Activated CD8-positive, alpha-beta memory T cell treated with anti-CD3 and anti-CD28 coated beads, Interleukin-2, amount 50 U/mL, for 24 hours (primary cell): ENCODE measurements around the gene SLCO1B3.

Source experiments
- DNase-seq: peaks from one replicate; pipeline ENCODE4 v3.0.0-alpha.2; 2020; ENCODE audit errors: extremely low read depth

SLCO1B3 gene

DNA sequence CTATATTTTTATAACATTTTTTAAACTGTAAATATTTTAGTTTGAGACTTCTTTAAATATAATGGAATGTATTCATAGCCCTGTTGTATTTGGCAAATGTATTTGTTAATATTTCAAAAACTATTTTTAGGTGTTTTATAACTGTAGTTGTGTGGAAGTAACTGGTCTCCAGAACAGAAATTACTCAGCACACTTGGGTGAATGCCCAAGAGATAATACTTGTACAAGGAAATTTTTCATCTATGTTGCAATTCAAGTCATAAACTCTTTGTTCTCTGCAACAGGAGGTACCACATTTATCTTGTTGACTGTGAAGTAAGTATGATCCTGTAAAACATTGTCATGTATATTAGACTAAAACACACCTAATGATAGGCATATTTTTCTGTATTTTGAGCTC, 72.8 kb downstream of the SLCO1B3 start:
- no peak for DNase-seq

DNA sequence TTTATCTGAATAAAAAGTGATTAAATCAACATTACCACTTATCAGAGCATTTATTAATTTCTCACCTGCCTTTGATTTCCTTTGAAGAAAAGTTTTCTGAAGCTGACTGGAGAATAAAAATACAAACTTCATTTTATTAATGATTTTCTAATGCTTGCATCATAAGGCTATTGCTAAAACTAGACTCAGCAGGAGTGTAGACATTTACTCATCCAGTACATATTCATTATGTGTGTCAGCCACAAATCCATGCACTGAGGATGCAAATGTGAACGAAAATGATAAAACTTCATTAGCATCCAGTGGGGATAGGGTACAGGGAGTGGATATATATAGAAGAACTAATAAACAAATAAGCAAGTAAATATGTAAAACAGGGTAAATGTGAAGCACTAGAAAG, 74.6 kb downstream of the SLCO1B3 start:
- DNase-seq: no peak

DNA sequence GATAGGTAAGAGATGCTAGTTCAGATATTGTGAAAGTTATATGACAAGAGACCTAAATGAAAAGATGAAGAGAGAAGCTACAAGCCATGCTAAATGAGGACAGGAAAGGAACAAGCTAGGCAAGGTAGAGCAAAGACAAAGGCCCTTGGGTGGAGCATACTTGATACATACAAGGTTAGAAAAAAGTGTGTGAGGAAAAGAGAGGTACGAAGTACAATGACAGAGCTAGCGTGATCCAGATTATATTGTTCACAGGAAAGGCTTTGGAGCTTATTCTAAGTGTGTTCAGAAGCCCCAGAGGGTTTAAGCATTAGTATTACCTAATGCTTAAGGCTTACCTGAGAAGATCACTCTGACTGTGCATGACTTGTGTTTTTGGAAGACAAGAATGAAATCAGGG, 75.0 kb downstream of the SLCO1B3 start:
- no peak for DNase-seq

DNA sequence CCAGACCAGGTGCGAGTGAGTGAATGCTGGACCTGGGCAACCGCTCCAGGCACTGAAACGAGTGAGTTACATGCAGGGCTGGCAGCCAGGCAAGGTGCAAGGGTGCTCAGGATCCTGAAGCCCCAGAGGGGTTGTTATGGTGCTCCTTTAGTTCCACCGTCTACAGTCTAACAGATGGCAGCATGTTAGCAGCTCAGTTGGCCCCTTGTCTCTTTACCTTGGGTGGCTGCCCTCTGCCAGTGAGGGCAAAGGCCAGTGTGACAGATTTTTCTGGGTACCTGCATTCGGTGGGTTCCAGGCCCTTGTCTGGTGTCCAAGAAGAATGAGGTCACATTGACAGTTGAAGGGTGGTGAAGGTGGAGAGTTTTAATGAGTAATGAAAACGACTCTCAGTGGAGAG, 106.8 kb downstream of the SLCO1B3 start:
- no peak for DNase-seq

DNA sequence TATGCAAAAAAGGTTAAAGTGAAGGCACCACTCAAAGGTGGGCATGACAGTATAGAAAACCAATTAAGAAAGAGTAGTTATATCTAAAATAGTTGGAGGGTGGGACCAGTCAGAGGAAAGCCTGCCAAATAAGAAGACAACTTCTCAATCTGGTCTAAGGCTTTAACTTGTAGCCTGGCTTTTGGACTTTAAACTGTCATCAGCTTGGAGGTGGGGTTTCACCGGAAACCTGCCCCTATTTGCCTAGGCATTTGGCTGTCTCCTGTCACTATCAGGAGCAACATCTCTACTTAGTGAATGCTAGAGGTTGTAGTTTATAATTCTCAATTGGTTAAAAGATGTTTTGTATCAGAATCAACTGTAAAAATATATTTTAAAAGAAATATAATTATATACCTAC, 107.3 kb downstream of the SLCO1B3 start:
- DNase-seq: no peak

DNA sequence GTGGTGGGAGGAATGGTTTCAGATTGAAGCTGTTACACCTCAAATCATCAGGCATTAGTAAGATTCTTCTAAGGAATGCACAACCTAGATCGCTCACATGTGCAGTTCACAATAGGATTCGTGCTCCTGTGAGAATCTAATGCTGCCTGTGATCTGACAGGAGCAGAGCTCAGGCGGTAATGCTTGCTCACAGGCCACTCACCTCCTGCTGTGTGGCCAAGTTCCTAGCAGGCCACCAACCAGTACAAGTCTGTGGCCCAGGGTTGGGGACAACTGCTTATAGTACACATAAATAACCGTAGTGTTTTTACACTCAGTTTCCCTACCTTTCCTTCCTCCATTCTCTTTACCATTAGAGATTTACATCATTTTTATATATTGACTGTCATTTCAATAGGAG, 121.4 kb downstream of the SLCO1B3 start:
- no peak for DNase-seq

DNA sequence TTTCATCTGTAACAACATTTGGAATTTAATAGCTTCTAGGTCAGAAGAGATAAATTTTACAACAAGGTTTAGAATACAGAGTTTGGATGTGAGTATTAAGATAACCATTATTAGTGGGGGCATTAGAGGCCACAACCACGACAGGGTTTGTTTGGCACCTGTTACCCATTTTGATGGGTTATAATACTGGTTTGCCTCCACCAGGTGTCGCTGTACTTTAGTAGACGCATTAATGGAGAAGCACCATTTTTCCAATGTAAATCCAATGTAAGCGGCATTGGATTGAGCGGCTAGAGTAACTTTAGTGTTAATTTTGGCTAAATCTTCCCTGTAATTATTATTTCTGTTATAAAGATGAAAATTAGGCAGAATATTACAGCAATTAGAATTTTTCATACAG, 136.2 kb downstream of the SLCO1B3 start:
- DNase-seq: no peak

DNA sequence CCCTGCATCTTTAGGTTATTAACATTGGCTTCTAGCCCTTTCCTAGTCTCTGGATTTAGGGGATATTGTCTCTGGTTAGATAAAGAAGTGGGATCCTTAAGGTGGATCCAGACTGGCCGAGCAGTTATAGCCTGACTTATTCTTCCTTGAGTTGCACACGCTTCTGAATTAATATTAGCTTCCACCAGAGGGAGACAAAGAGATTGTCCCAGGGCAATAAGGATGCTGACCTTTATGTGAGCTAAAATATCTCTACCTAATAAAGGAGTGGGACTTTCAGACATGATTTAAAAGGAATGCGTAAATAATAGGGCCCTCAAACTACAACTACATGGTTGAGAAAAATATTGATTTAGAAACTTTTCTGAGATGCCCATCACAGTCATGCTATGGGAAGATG, 139.7 kb downstream of the SLCO1B3 start:
- DNase-seq: no peak

DNA sequence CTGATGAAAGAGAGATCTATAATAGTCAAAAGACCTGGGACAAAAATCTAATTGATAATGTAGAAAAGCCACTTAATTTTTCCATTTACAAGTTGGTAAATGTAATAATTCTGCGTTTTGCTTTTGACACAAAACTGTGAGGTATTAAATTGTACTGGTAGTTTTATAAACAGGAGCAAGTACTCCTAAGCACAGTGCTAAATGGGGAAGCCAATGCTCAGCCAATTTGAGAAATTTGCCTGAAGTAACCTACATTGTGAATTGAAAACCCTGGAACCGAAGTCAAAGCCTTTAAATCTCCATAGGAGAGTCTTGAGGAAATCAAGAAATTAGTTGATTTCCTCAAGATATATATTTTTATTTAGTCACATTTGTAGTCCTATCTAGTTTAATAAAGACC, 152.8 kb downstream of the SLCO1B3 start:
- no peak for DNase-seq

DNA sequence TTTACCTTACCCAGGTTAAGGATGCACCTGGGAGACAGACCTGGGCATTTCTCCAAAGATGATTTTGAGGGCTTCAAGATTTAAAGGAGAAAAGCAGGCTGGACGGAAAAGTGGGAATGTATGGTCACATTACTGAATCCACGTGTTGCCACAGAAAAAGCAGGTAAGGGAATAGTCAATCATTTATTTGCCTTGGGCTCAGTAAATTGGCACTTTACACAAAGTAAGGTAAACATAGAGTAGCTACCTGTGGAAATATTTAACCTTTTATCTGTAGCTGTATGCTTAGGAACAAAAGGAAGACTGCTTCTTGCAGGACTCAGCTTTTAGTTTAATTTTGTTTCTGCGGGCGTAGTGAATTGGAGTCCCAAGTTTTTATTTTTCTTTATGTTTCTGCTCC, 153.3 kb downstream of the SLCO1B3 start:
- DNase-seq: no peak
